GM18502 (cell line): ENCODE results near the gene PTPRT.

Experiments used
- ATAC-seq: cut with Tn5 transposase; IDR thresholded peaks from one replicate; pipeline ENCODE4 v1.9.1; 2021; ENCODE audit warnings: mild to moderate bottlenecking; ENCODE audit not compliant: unreplicated experiment, poor library complexity

The PTPRT gene

DNA sequence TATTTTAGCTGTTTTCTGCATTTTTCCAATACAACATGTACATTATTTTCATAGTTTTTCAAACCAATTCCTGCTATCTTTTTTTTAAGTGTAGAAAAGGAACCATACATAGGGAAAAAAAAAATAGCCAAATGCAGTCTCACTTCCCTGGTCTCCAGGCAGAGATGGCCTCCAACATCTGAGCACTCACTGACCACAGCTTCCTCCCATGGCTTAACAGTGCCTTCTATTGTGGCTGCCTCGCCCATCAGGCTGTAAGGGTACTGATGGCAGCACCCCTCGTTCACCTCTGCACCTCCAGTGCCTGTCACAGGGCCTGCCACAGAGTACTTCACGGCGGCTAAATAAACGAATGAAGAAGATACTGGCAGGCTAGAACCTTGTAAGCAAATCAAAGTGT is 591.1 kb downstream of the PTPRT start:
- ATAC-seq = no peak

DNA sequence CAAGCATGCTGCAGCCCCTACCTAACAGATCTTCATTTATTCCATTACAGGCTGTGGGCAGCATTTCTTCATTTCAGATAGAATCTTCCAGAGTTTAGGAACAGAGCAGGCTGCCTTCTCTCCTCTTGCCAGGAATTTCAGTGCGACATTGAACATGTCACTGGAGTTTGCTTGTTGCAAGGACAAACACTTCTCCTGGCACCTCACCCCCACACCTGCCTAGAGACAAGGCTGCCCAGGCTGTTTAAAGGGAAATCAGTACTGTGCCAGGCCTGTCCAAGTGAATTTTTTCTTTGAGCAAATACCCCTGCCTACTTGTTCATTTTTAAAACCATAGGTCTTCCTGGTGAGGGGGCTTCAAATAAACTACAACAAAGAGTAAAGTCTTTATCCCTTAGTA is 594.1 kb downstream of the PTPRT start:
- no peak for ATAC-seq

DNA sequence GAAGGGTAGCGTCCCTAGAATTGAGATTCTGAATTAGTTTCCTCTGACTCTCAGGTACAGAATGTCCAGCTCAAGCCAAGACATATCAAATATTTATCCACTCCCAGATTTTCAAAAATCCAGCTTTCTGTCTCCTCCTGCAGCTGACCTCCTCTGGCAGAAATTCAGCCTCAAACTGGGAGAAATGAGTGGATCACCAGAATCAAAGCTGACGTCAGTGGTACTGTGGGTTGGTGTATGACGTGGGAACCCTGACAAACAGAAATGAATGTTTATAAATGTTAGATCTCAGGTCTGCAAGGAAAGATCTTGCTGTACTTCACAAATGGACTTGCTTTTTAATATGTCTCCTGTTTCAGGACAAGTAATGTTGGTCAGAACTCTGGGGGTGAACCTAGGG is 595.0 kb downstream of the PTPRT start:
- ATAC-seq = no peak

DNA sequence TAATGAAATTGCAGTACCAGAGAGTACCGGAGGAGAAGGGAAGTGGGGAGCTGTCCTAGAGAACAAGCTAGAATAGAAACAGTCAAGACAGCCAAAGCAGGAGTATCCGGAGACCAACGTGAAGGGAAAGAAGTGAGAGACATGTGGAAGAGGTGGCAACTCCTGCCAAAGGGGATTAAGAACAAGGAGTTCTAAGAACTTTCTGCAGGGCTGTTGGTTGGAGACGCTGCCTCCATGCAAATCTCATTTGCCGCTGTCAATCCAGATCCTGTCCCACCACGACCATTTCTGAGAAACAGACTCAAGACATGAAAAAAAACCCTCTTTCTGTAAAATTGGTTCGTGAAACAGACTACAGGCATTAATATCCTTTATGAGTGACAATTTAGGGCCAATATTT is 595.7 kb downstream of the PTPRT start:
- no peak for ATAC-seq

DNA sequence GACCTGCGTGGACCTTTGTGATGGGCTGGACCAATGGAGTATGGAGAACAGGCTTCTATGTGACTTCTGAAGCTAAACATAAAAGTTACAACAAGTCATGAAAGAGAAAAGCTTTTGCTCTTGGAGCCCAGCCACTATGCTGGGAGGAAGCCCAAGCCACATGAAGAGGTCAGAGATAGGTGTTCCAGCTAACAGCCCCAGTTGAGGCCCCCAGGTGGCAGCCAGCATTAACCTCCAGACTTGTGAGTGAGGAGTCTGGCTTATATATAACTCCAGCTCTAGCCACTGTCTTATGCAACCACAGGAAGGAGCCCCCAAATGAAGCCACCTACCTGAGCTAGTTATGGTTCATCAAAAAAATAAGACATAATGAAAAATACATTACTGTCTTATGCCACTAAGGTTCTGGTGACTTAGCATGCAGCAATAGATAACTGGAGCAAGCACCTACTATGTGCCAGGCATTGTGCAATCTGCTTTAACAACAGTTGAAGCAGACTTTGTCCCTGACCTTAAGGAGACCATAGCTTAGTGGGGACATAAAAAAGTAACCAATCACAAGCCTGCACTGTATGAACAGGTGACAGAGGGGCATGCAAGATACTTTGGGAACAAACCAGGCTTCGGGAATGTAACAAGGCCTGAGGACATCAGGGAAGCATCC is 599.6 kb downstream of the PTPRT start:
- no peak for ATAC-seq

DNA sequence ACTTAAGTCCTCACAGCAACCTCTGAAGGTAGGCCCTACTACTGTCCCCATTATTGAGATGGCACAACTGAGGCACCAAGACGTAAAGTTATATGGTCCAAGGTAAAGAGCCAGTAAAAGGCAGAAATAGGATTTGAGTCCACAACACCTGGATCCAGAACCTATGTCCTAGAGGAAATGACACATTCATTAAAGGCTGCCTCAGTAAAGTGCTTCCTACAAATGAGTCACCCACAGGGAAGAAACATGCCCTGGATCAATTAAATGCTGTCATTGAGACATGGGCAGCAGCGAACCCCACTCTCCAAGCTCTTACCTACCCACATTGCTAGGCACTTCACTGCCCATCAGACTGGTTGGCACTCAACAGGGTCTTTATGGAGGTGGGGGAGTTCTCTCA is 600.9 kb downstream of the PTPRT start:
- no peak for ATAC-seq

DNA sequence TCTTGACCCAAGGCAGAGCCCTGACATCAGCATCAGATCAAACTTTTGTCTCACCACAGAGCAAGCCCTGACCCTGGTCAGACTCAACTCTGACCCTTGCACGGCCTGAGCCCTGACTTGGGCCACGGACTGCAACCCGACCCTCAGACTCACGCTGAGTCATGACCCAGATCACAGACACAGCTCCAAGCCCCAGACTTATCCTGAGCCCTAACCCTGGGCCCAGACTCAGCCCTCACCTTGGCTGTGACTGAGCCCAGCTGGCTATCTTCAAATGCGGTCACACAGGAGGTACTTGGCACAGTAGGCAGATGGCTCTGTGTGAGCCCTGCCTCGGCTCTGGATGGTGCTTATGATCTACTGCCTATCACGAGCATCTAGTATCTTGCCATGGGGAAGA is 602.3 kb downstream of the PTPRT start:
- ATAC-seq = no peak

DNA sequence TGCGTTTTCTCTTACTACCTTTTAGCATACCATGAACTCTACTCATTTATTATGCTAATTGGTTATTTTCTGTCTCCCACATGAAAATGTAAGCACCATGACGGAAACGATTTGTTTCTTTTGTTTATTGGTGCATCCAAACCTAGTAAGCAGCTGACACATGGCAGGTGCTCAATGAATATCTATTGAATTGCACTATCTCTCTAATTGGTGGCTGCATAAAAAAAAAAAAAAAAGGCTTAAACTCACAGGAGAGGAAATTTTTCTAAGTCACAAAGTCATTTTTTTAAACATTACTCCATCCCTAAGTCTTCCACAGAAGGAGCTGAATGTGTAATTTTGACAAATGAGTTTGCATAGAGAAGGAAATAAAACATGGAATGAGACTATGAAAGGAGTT is 608.4 kb downstream of the PTPRT start:
- ATAC-seq = no peak

DNA sequence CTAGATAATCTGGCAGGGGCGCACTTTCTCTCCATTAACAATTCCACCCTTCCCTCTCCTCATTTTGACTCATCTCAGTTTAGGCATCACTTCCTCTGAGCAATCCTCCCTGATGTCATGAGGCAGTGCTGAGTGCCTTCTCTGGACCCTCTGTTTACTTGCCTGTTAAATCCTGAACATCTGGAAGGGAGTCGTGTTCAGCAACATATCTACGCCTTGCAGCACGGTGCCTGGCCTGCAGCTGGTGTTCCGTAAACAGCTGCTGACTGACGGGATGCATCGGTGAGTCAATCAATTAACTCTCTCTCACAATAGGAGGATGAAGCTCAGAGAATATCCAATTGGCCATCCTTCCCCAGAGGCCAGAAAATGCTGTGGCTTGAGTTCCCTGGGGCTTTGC is 613.5 kb downstream of the PTPRT start:
- ATAC-seq = no peak

DNA sequence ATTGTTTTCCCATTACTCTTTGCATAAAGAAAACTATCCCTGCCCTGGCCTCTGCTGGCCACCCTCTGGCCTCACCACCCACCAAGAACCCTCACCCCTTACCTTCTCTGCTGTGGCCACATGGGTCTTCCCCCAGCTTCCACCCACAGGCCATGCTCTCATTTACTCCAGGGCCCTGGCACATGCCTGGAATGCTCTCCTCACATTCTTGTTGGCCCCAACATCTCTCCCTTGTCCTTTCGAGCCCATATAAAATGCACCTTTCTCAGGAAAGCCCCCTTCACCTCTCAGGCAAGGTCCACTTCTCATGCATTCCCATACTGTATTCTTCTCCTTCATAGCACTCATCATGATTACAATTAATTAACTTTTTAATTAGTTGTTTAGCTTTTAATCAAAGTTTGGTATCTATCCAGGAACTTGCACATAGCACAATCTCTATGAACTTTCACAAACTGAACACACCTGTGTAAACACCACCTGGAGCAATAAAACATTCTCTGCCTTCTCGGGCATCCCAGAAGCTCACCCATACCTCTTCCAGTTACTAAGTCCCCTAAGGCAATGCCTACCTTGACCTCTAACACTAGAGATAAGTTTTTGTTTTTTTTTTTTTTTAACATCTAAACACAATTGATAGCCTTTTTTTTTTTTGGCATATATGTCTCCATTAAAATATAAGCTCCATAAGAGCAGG is 617.2 kb downstream of the PTPRT start:
- no peak for ATAC-seq

DNA sequence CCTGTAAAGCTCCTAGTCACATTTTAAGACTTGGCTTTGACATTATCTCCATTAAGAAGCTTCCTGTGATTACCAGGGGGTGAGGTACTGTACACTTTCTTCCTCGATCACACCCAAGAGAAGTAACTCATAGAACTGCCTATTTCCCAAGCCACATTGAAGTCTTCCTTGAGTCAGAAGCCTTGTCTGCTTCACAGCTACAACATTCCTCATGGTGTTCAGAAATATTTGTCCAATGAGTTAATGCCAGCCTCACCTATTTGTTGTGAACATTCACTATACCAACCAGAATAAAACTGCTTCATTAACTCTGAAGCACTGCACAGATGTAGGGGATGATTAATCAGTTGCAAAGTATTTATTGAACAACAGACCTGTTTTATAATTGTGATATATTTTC is 622.3 kb downstream of the PTPRT start:
- ATAC-seq = no peak

DNA sequence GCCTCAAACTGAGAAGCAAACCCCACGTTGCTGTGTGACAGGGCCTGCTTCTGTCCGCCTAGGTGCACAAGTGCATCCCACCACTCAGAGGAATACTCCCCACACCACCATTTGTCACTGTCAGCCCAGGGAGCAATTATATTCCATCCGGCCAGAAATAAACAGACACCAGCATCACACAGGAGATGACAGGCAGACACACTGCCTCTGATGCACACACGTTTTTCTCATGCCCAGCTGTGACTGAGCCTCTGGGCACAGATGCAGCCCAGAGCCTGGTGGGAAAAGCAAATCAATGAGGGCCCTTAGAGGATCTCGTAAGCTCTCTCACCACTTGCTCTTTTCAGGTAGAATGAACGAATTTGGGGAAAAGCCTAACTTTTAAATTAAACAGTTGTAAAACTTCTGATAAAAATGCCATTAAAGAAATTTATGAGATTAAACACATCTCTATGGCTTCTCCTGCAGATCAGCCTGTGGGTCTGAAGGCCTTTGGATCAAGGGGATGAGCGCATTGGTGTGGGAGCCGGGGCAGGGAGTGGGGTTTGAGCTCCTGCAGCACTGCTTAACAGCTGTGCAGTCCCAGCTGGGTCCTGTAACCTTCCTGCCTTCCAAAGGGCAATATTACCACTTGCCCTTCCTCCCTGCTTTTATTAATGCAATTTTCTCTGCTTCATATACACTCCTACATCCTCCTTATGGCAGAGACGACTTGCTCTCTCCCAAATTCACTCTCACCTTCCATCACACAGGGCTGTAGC is 624.3 kb downstream of the PTPRT start:
- no peak for ATAC-seq

DNA sequence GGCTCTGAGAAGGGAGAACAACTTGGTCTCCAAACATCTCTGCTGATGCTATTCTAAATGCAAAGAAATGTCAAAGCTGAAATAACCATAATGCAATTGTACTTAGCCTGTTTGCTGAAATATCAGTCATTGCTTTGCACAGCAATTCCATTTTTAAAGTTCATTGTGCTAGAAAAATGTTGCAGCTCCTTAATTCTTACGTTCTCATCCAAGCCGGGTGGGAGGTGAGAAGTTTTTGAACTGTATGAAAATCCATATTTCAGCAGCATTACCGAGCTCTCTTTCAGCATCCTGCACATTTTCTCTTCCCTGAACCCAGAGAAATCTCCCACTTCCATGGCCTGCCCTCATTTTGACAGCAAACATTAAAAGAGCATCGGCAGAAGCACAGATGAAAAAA is 630.0 kb downstream of the PTPRT start:
- ATAC-seq = no peak

DNA sequence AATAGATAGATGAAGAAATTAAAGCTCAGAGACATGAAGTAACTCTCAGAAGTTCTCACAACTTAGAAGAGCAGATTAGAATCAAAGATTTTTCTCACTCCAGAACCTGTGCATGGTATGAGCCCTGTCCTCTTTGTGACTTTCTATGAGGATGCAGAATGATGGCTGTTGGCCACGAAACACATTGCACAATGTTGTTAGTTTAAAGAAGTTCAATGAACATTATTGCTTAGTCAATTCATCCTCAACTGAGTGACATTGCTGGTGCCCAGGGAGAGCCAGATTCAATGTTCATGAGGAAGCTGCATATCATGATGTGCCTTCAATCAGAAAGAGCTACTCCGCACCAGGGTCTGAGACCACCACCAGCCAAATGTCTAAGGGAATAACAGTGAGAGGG is 633.1 kb downstream of the PTPRT start:
- no peak for ATAC-seq

DNA sequence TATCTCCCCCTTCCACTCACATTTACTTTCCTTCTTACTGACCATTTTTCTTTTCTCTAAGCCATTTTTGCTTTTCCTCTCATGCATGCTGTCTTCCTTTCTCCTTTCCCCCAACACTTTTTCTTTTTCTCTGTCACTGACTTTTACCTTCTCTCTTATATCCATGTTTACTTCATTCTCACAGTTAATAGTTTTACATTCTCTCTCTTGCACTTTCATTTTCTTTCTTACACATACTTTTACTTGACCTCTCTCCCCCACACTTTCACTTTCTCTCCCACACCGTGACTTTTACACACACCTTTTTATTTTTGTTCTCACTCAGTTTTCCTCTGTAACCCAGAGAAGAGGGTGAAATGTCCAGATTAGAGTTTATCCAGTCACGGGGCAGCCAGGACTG is 636.3 kb downstream of the PTPRT start:
- no peak for ATAC-seq

DNA sequence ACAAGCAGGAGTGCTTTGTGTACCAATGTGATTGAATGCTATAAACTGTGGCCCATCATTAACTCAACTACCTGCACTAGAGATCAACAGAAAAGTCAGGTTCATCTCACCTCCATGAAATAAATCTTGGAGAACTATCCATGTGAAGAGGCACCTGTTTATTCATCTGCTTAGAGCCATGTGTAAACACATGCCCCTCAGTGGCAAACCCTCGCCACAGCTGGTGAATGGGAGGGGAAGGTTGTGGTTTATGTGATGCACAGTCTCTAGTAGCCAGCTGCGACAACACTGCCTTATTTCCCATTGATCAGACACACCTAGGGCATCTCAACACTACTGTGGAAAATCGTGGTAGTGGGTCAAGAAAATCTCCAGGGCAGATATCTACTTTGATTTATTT is 640.2 kb downstream of the PTPRT start:
- ATAC-seq = no peak

DNA sequence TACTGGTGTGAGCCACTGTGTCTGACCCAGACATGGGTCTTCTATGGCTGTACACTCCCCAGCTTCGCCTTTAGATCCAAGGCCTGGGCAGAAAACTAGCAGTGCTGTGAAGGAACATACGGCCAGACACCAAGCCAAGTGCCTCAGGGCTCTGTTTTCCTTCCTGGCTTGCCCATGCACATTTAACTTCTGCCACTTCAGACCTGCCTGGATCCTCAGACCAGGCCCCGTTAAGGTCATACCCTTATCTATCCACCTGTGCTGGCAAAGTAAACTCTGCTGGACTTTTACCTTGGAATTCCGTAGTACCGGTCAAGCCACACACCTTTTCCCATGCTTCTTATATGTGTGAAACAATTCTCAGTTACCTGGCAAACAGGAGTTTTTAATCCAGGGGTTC is 644.8 kb downstream of the PTPRT start:
- no peak for ATAC-seq

DNA sequence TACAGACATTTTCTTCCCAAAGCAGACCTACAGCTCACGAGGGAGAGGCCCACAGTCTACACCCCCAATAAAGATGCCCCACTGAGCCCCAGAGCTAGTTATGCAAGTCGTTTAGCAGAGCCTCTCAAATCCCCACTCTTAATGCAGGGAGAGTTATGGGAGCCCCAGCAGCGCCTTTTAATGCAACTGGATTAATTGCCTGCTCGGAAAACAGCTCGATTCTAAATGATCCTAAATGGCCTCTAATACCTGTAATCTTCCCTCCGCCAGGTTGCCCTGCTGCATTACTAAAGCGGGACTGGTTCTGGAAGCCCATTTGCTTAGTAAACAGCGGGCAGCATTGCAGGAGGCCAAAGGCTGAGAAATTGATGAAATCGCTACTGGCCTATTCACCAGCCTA is 656.9 kb downstream of the PTPRT start:
- no peak for ATAC-seq

DNA sequence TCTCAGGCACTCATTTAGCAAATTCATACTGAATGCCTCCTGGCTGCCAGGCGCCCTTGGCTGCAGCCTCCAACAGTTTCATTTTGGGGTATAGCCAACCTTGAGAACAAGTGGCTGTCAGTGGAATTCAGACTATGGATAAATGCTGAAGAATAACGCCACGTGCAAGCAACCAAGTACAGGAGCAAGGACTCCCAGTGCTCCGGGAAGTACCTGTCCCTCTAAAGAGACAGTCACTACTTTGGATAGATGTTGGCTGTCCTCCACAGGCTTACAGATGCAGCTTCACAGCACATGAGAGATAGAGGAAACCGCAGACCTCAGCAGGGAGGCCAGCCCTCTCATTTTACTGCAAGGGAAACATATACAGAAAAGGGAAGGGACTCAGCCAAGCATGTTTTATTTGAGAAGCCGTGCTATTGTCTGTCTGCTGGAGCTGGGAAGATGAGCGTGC is 658.2 kb downstream of the PTPRT start:
- ATAC-seq = no peak

DNA sequence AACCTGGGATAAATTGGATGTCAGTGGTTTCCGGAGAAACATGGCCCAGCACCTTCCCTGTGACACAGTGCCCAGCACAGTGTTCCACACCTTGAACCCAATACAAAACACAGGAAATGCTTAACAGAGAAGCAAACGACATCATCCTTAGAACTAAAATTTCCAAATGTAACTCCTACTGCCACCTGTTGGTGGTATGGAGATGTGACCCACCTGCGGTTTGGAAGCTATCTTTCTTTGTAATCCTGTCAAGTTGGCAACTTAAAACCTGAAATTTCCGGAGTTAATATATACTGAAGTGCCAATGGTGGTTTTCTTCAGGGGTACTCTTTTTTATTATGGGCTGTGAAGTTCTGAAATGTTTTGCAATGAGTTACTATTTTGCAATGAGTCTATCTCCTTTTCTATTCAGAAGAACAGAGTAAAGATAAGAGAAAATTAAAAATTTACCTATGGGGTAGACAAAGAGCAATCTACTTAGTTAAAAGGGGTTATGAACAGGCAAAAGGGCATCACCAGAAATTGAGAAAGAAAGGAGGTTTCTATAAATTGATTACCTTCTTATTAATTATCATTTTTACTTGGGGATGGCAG is 658.8 kb downstream of the PTPRT start:
- no peak for ATAC-seq

DNA sequence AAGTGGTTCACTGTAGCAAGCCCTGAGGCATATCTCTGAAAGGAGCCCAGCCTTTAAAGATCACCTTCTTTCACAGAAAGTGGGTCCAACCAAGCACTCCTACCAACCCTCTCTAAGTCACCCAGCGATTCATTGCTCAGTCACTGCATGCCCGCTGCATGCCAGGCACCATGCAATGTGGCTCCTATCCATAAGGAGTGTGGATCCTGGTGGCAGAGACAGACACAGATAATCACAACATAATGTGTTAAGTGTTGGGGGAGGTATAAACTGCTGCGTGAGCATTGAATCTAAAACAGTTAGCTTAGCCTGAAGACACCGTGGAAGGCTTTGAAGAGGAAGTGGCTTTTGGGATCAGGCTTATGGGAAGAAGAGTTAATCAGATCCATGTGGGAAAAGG is 659.5 kb downstream of the PTPRT start:
- no peak for ATAC-seq
